Type B pancreatic cell (in vitro differentiated cells): ENCODE data around the gene ATP1B1. TPM values are rescaled to one million over a fixed set of nuclear protein-coding genes. Genes with fewer than 3 reads are reported as not detected.

Experiments used
- DNase-seq: peaks from one replicate; pipeline ENCODE4 v3.0.0; 2021; ENCODE audit warnings: mixed read lengths; ENCODE audit not compliant: unreplicated experiment; ENCODE audit errors: extremely low spot score
- H3K27ac Mint-ChIP-seq: 2 replicates; pipeline ENCODE4 v1.8.0; 2021; ENCODE audit warnings: mild to moderate bottlenecking, mixed read lengths
- H3K27me3 Mint-ChIP-seq: 2 replicates; pipeline ENCODE4 v1.8.0; 2021; ENCODE audit warnings: mixed read lengths
- H3K36me3 Mint-ChIP-seq: 2 replicates; pipeline ENCODE4 v1.8.0; 2021; ENCODE audit warnings: mixed read lengths
- H3K4me1 Mint-ChIP-seq: one replicate; pipeline ENCODE4 v1.8.0; 2021; ENCODE audit warnings: mixed read lengths; ENCODE audit not compliant: unreplicated experiment
- H3K4me3 Mint-ChIP-seq: 2 replicates; pipeline ENCODE4 v1.8.0; 2021; ENCODE audit warnings: mild to moderate bottlenecking, mixed read lengths
- H3K9me3 Mint-ChIP-seq: 2 replicates; pipeline ENCODE4 v1.8.0; 2021; ENCODE audit warnings: mixed read lengths
- total RNA-seq: library from RNA; stranded (reverse); gene quantifications from 2 replicates; pipeline ENCODE4 v1.2.1, GENCODE V29; 2021; ENCODE audit warnings: low replicate concordance
- TF ChIP-seq, protein P1 (sequence below): fragments of 200-600 bp; sonication (generic); conservative IDR thresholded peaks from 2 replicates; pipeline ENCODE4 v1.5.0; 2021; ENCODE audit warnings: antibody characterized with exemption, mild to moderate bottlenecking

Gene ATP1B1
- total RNA-seq, 1 donor from 2014 or later: 237 TPM

DNA sequence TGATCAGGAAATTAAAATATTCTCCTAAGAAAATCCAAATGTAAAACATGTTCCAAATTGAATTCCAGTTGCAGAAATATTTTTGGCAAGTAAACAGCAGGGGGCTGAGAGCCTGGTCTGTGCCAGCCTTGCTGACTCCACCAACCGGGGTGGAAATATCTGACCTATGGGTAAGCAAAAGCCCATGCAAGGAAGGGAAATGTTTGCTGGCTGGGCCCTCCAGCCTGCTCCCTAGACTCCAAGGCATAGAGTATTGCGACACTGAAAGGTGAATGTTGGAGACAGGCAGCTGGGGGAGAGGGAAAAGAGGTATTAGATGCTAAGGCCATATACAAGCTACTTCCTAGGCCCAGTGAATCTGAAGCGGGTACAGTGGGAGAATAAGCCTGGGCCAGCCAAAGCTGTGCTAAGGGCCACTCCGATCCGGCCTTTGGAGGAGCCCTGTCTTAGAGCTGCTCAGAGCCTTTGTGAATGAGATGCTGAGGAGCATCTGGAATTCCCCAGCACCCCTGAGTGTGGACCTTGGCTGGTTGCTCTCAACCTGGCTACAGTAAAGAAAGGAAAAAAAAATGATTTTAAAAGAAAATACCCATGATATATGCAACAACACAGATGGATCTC lies 24.9 kb upstream of the ATP1B1 start:
- H3K4me1 Mint-ChIP-seq: no peaks in the 10 kb centered on the region
- TF ChIP-seq, protein P1, sequence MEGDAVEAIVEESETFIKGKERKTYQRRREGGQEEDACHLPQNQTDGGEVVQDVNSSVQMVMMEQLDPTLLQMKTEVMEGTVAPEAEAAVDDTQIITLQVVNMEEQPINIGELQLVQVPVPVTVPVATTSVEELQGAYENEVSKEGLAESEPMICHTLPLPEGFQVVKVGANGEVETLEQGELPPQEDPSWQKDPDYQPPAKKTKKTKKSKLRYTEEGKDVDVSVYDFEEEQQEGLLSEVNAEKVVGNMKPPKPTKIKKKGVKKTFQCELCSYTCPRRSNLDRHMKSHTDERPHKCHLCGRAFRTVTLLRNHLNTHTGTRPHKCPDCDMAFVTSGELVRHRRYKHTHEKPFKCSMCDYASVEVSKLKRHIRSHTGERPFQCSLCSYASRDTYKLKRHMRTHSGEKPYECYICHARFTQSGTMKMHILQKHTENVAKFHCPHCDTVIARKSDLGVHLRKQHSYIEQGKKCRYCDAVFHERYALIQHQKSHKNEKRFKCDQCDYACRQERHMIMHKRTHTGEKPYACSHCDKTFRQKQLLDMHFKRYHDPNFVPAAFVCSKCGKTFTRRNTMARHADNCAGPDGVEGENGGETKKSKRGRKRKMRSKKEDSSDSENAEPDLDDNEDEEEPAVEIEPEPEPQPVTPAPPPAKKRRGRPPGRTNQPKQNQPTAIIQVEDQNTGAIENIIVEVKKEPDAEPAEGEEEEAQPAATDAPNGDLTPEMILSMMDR: no peak
- H3K4me3 Mint-ChIP-seq: no peak overlapping the region
- no peaks in the 10 kb centered on the region for H3K9me3 Mint-ChIP-seq
- no peaks in the 10 kb centered on the region for H3K36me3 Mint-ChIP-seq
- no peaks in the 10 kb centered on the region for H3K27me3 Mint-ChIP-seq
- no peak for DNase-seq
- no peak overlapping the region for H3K27ac Mint-ChIP-seq

DNA sequence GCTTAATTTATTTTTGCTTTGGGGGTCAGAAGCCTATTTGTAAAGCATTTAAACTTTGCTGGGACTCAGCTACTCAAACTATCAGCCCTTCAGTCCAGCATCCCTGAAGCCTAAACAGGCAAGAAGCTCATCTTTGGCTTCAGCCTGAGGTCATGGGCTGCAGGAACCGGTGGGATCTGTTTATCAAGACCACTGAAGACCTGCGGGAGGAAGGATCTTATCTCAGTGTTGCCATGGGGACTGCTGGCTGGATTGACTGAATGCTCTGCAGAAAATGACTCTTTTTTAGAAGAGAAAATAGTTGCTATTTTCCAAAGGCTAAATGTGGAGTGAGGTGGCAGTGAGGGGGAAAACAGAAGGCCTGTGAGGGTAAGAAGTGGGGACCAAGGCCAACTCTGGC lies 20.6 kb upstream of the ATP1B1 start:
- Mint-ChIP-seq H3K4me3 (no peak overlapping the region), H3K9me3 (no peaks in the 10 kb centered on the region), H3K27me3 (no peaks in the 10 kb centered on the region), H3K27ac (no peak overlapping the region), H3K36me3 (no peaks in the 10 kb centered on the region), H3K4me1 (peaks cover 9% of the 10 kb centered on the region)
- TF ChIP-seq, protein P1: no peak
- DNase-seq: no peak

DNA sequence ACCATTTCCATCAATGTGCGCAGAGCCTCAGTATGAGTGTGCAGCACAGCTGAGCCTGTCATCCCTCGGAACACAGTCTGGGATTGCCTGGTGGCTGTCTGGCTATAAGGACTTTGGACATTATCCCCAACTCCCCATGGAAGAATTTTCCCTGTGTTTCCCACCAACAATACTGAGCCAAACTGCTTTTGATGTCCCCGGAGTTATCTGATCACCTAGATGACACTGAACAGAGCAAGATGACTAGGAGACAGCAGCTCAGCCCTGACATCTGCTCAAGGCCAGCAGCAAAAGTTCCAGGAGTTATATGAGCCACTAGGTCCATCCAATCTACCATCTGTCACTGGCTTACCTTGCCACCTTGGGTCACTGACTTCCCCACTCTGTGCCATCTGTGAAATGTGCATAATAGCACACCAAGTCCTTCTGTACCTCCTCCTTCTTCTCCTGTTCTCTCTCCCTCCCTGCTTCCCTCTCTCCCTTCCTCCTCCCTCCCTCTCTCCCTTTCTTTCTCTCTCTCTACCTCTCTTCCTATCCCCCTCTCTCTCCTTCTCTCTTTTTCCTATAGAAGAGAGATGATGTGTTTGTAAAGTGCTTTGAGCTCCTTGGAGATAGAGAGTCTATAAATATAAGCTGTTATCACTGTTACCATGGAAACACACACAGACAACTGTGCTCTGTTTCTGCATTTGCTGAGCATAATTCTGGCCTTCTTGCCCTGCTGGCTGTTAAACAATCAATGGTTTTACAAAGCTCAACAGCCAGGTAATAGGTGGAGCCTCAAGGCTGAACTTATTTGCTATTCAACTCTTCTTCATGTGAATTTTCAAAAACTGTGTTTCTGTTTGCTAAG lies 19.7 kb upstream of the ATP1B1 start:
- Mint-ChIP-seq H3K27ac (peak overlapping the region; percentile 72), H3K4me1 (peaks cover 9% of the 10 kb centered on the region), H3K9me3 (no peaks in the 10 kb centered on the region), H3K4me3 (no peak overlapping the region), H3K27me3 (no peaks in the 10 kb centered on the region), H3K36me3 (no peaks in the 10 kb centered on the region)
- DNase-seq: no peak
- TF ChIP-seq, protein P1: no peak

DNA sequence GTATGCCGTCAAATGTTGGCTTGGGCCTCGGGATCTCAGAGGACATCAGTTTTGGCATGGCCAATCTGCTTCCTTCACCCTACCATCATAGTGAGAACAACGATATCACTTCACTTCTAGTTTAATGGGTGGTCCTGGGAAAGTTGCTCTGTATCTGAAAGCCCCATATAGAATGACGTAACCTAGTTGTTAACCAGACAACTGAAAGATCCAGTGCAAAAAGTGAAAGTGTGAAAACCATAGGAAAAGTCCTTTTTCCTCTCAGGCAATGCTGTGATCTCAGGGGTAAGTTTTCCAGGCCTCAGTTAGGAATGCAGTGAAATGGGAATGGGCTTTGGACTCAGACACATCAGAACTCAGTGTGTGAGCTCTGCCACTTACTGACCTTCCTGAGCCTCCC lies 18.6 kb upstream of the ATP1B1 start:
- H3K27me3 Mint-ChIP-seq: no peaks in the 10 kb centered on the region
- H3K9me3 Mint-ChIP-seq: no peaks in the 10 kb centered on the region
- peaks cover 9% of the 10 kb centered on the region for H3K4me1 Mint-ChIP-seq
- no peaks in the 10 kb centered on the region for H3K36me3 Mint-ChIP-seq
- H3K4me3 Mint-ChIP-seq: no peak overlapping the region
- DNase-seq: no peak
- TF ChIP-seq, protein P1: no peak
- H3K27ac Mint-ChIP-seq: no peak overlapping the region

DNA sequence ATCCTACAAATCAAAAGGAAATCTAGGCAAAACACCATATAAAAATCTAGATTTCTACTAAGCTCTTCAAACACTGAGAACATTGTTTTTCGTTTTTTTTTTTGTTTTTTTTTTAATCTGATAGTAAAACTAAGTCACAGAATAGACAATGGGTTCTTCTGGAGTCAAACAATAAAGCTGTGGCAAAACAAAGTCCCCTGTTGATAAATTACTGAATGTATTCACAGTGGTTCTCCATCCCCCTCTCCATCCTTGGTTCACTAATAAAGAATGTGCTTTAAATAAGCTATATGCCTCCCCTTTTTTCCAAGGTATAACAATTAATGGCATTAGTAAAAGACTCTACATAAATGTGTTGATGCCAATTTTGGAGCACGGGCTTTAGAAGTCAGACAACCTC lies 16.7 kb upstream of the ATP1B1 start:
- Mint-ChIP-seq H3K27ac (no peak overlapping the region), H3K36me3 (no peaks in the 10 kb centered on the region), H3K27me3 (no peaks in the 10 kb centered on the region), H3K9me3 (no peaks in the 10 kb centered on the region), H3K4me3 (no peak overlapping the region), H3K4me1 (peaks cover 9% of the 10 kb centered on the region)
- TF ChIP-seq, protein P1: no peak
- no peak for DNase-seq
